Endothelial cell of umbilical vein (primary cell): ENCODE measurements around the gene MAST4. TPM values are rescaled to one million over a fixed set of nuclear protein-coding genes. Genes with fewer than 3 reads are reported as not detected.

Experiments used
- BruUV-seq: library from RNA; stranded (reverse); fragments of 400-500 nt; replicated peaks from 2 replicates; lab custom pipeline; 2021; lab: Mats Ljungman, UMichigan
- CTCF ChIA-PET: fragments of 300-600, 350-600 bp; sonication (Branson Sonifier 250); formaldehyde crosslinking; loops from one replicate; lab custom pipeline; 2021; ENCODE audit warnings: antibody characterized with exemption, inconsistent platforms; lab: Charles Lee
- POLR2A ChIA-PET: fragments of 300-600, 350-600 bp; sonication (Branson Sonifier 250); formaldehyde crosslinking; loops from one replicate; lab custom pipeline; 2021; ENCODE audit warnings: antibody characterized with exemption, inconsistent platforms; lab: Charles Lee
- DNase-seq: peaks from one replicate; pipeline ENCODE4 v3.0.0-alpha.2; 2011; ENCODE audit warnings: low read depth, low spot score
- FAIRE-seq: peaks from 2 replicates; lab custom pipeline; 2011; peaks lifted over from hg19 to GRCh38; lab: Jason Lieb, UNC
- H2AFZ ChIP-seq: 2 replicates; pipeline ENCODE4 v1.6.0; 2012; ENCODE audit warnings: low read depth, low read length, control low read depth, inconsistent platforms
- H3K27ac ChIP-seq: 2 replicates; pipeline ENCODE4 v1.5.1; 2011; ENCODE audit warnings: low read depth, mild to moderate bottlenecking, control low read depth, low read length, moderate library complexity; ENCODE audit not compliant: insufficient read depth
- H3K27me3 ChIP-seq, 2 experiments: 2 replicates each; pipeline versions ENCODE4 v1.6.0 to v1.6.1; 2011; ENCODE audit warnings: low read length in 2 of 2, mixed read lengths in 1 of 2; ENCODE audit not compliant: control insufficient read depth in 2 of 2, insufficient read depth in 2 of 2
- H3K36me3 ChIP-seq, 2 experiments: 2 replicates in 1 of 2; 3 replicates in 1 of 2; pipeline ENCODE4 v1.5.1; 2011; ENCODE audit warnings: low read length in 2 of 2, mild to moderate bottlenecking in 1 of 2, moderate library complexity in 1 of 2; ENCODE audit not compliant: control insufficient read depth in 2 of 2, insufficient read depth in 2 of 2; ENCODE audit errors: extremely low read depth in 1 of 2
- H3K4me1 ChIP-seq: 3 replicates; pipeline ENCODE4 v1.5.1; 2011; ENCODE audit warnings: mild to moderate bottlenecking, low read length; ENCODE audit not compliant: control insufficient read depth, insufficient read depth; ENCODE audit errors: extremely low read depth
- H3K4me2 ChIP-seq: 2 replicates; pipeline ENCODE4 v1.6.1; 2011; ENCODE audit warnings: low read length, control low read depth, mixed read lengths; ENCODE audit not compliant: insufficient read depth
- H3K4me3 ChIP-seq, 3 experiments: fragments of 200-600 bp in 1 of 3; sonication (generic), shearing (Covaris generic) in 1 of 3; replicated peaks in 1 of 3; 2 replicates each; pipeline ENCODE4 v1.5.1; 2011 to 2016; ENCODE audit warnings: control low read depth in 3 of 3, low read length in 3 of 3, mild to moderate bottlenecking in 2 of 3, inconsistent platforms in 1 of 3, low read depth in 1 of 3, moderate library complexity in 1 of 3; ENCODE audit not compliant: insufficient read depth in 1 of 3
- H3K79me2 ChIP-seq: 2 replicates; pipeline ENCODE4 v1.6.0; 2012; ENCODE audit warnings: low read length, inconsistent platforms; ENCODE audit not compliant: control insufficient read depth, insufficient read depth
- H3K9ac ChIP-seq: replicated peaks from 2 replicates; pipeline ENCODE3; 2011; ENCODE audit warnings: low read length, control low read depth; ENCODE audit not compliant: insufficient read depth; ENCODE audit errors: extremely low read depth
- H3K9me1 ChIP-seq: replicated peaks from 3 replicates; pipeline ENCODE4 v1.6.0; 2011; ENCODE audit warnings: mild to moderate bottlenecking, low read length; ENCODE audit not compliant: control insufficient read depth, insufficient read depth; ENCODE audit errors: extremely low read depth
- H3K9me3 ChIP-seq: replicated peaks from 2 replicates; pipeline ENCODE4 v1.5.1; 2012; ENCODE audit warnings: low read length, inconsistent platforms; ENCODE audit not compliant: control insufficient read depth, insufficient read depth
- H4K20me1 ChIP-seq: replicated peaks from 2 replicates; pipeline ENCODE3; 2011; ENCODE audit warnings: mild to moderate bottlenecking, low read length; ENCODE audit not compliant: control insufficient read depth, insufficient read depth; ENCODE audit errors: extremely low read depth
- EZH2 ChIP-seq: IDR thresholded peaks from 2 replicates; pipeline ENCODE4 v1.6.1; 2012; ENCODE audit warnings: borderline replicate concordance, low read depth, mild to moderate bottlenecking, moderate library complexity, low read length, inconsistent platforms; ENCODE audit not compliant: severe bottlenecking
- GATA2 ChIP-seq: IDR thresholded peaks from 2 replicates; pipeline ENCODE4 v1.7.0; 2011; ENCODE audit warnings: low read depth, mild to moderate bottlenecking, moderate library complexity, mixed read lengths, low read length; ENCODE audit not compliant: insufficient read length, insufficient read depth
- JUN ChIP-seq: IDR thresholded peaks from 2 replicates; pipeline ENCODE4 v1.6.1; 2011; ENCODE audit warnings: borderline replicate concordance, low read depth; ENCODE audit not compliant: insufficient read length, insufficient read depth
- POLR2A ChIP-seq: IDR thresholded peaks from 2 replicates; pipeline ENCODE4 v1.6.1; 2012; ENCODE audit warnings: low read depth, mild to moderate bottlenecking, control low read depth, low read length
- POLR2AphosphoS5 ChIP-seq: IDR thresholded peaks from 2 replicates; pipeline ENCODE4 v1.6.1; 2012; ENCODE audit warnings: low read depth, mild to moderate bottlenecking, control low read depth, low read length, moderate library complexity; ENCODE audit not compliant: insufficient read depth
- dilution Hi-C: fragments of 300-500 bp; cut with MboI; formaldehyde crosslinking; loops from one replicate; pipeline ENCODE4 v1.15.0; 2019; ENCODE audit warnings: low sequenced_read_pairs; ENCODE audit not compliant: extremely low pct_ligation_motif_present
- intact Hi-C: fragments of 100-400 bp; cut with micrococcal nuclease; formaldehyde crosslinking; loops from one replicate; pipeline ENCODE4 v1.10.0; 2022
- polyA plus RNA-seq, 4 experiments: library from polyadenylated mRNA; depleted of rRNA in 3 of 4; stranded (reverse) in 3 of 4; unstranded in 1 of 4; fragments of >200 nt; gene quantifications; 2 replicates each; pipeline versions ENCODE4 v1.2.1 to v1.2.3, GENCODE V29; 2011 to 2012; ENCODE audit warnings: missing spikeins in 1 of 4
- total RNA-seq: library from RNA; stranded (reverse); gene quantifications from 2 replicates; pipeline ENCODE4 v1.2.3, GENCODE V29; 2021

The MAST4 gene
- total and polyA plus RNA-seq, 2 donors (not counting 3 experiments of a cell fraction or from before 2014, with no cell fraction given): 40.2 to 116 TPM

DNA sequence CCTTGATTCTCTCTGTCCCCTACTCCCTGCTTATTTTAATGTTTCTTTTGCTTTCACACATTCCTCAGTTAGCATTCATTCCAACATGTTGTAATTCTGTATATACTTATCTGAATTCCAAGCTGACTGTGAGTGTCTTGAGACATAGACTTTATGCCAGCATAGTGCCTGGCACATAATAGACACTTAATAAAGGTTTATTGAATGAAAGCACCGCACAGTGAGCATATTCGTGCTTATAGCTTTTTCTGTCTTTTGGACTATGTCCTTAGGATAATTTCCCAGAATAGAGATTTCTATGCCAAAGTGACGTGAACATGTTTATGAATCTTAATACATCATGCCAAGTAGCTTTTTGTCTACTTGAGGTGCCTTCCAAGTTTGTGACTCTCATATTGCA, 425.8 kb downstream of the MAST4 start:
- FAIRE-seq (no peak), DNase-seq (no peak)
- no peaks in the 10 kb centered on the region for H3K27me3 ChIP-seq
- CTCF ChIA-PET: interaction anchor here (1.2 kb wide), 1 partner anchor 35 kb away, joined by 4 read pairs; no protein-coding TSS in a partner anchor
- H4K20me1 ChIP-seq: peaks cover 13% of the 10 kb centered on the region
- no peaks in the 10 kb centered on the region for H3K9me1 ChIP-seq
- no TSS peak for BruUV-seq
- H3K4me1 ChIP-seq: peaks cover 7% of the 10 kb centered on the region
- H3K4me3 ChIP-seq: no peak overlapping the region
- H3K79me2 ChIP-seq: peaks cover 74% of the 10 kb centered on the region
- H3K4me2 ChIP-seq: no peak overlapping the region
- H2AFZ ChIP-seq: no peak overlapping the region
- H3K27ac ChIP-seq: no peak overlapping the region
- POLR2A ChIA-PET: no interaction called here
- no peaks in the 10 kb centered on the region for H3K9me3 ChIP-seq
- H3K36me3 ChIP-seq: peaks cover 0 to 1% of the 10 kb centered on the region in 2 experiments
- dilution Hi-C loops (no loop called here), intact Hi-C loops (no loop called here)
- H3K9ac ChIP-seq: no peak overlapping the region
- no peak for TF ChIP-seq POLR2A
- no peak for TF ChIP-seq POLR2AphosphoS5
- no peak for TF ChIP-seq EZH2

DNA sequence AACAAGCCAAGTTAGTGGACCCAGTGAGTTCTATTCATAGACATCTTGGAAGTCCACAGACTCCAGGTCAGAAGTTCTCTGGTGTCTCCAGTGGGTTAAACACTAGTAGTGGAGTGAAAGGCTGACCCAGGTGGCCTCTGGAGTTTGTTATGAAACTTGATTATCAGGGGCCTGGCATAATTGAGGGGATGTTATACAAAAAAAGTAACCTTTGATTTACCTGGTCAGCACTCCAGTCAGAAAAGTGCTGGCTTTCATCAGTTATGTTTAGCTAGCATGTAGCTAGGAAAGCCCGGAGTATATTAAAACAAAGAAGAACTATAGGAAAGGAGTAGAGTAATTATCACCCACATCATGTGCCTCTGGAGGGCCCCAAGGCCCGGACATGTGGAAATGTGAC, 429.3 kb downstream of the MAST4 start:
- TF ChIP-seq GATA2: no peak
- no peak for TF ChIP-seq JUN

More for the DNA sequence above, 429.3 kb downstream of the MAST4 start:
- Histone ChIP-seq H3K4me3 (no peak overlapping the region), H3K4me2 (no peak overlapping the region), H4K20me1 (peaks cover 11% of the 10 kb centered on the region), H3K79me2 (peaks cover 68% of the 10 kb centered on the region), H3K9me3 (no peaks in the 10 kb centered on the region), H3K36me3 (no peaks in the 10 kb centered on the region), H3K9me1 (no peaks in the 10 kb centered on the region), H2AFZ (no peak overlapping the region), H3K27me3 (no peaks in the 10 kb centered on the region), H3K9ac (no peak overlapping the region), H3K4me1 (peaks cover 19% of the 10 kb centered on the region), H3K27ac (no peak overlapping the region)
- POLR2A ChIA-PET: interaction anchor here (1.8 kb wide), 1 partner anchor 10 kb away, joined by 4 read pairs; no protein-coding TSS in a partner anchor
- no TSS peak for BruUV-seq
- no peak for DNase-seq
- FAIRE-seq: no peak
- CTCF ChIA-PET: no interaction called here
- intact Hi-C loops: no loop called here
- dilution Hi-C loops: no loop called here
